GM18858 (cell line): Measurements from ENCODE around the gene BLOC1S3.
"Not testable (repeated sequence)": the region's sequence is repeated elsewhere in the genome, so short reads cannot be mapped to it uniquely, and the experiment has no call there.

ENCODE experiments used
- ATAC-seq: cut with Tn5 transposase; IDR thresholded peaks from one replicate; pipeline ENCODE4 v1.9.1; 2021; ENCODE audit not compliant: unreplicated experiment

The BLOC1S3 gene

GRCh38 chr19:45218426-45218825, 39.8 kb downstream of the BLOC1S3 start:
- no peak for ATAC-seq

GRCh38 chr19:45218911-45219743, 40.5 kb downstream of the BLOC1S3 start:
- ATAC-seq: no peak

GRCh38 chr19:45222724-45223123, 44.1 kb downstream of the BLOC1S3 start:
- ATAC-seq: no peak

- no peak for ATAC-seq
Measured at GRCh38 chr19:45223879-45224278, 45.3 kb downstream of the BLOC1S3 start.

- no peak for ATAC-seq
Measured at GRCh38 chr19:45224645-45225044, 46.1 kb downstream of the BLOC1S3 start.

GRCh38 chr19:45229056-45229455, 50.5 kb downstream of the BLOC1S3 start:
- ATAC-seq: not testable (repeated sequence)
